RKO (cell line): ENCODE measurements around the gene PRRT1.

Experiments
- DNase-seq: peaks from one replicate; pipeline ENCODE4 v3.0.0-alpha.2; 2016; ENCODE audit warnings: low spot score

Gene PRRT1

GRCh38 chr6:32174416-32174815 lies 22.7 kb upstream of the PRRT1 start:
- no peak for DNase-seq

DNA sequence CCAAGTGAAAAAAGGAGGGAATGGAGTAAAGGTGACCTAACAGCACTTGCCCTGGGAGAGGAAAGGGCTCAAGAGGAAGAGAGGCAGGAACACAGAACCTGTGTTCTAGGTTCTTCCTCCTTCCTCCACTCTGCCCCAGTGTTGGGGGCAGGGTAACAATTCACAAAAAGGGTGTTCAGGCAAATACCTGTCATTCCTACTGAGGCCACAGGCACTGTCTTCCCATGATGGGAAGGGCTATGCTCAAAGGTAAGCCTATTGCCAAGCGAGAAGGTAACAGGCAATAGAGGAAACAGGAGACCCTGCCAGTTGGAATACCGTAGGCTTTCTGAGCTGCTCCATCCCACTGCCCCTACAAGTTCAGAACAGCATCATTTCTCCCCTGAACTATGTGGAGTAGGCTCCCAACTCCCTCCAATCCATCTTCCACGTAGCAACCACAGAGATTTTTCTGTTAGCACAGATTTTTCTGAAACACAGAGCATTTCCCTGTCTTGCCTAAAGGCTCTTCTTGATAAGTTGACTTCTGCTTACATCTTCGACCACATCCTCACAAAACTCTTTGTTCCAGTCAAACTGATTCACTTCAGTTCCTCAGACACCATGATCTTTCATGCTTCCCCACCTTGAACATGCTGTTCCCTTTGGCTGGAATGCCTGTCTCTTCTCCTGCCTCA lies 21.4 kb upstream of the PRRT1 start:
- no peak for DNase-seq

DNA sequence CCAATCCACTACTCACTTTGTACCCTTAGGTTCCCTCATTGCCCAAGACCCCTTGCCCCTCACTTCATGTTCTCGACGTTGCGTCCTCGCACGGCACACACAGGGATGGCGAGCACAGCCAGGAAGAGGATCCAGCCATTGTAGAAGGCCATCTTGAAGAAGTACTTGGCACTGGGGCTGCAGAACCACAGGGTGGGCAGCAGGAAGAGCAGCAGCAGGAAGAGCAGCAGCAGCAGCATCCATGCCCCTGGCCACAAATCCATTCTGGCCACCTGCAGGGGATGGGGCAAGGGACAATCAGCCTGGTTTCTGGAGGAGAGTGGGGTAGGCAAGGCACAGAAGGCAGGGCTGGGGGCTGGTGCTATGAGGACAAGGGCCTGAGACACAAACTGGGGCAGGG lies 19.5 kb upstream of the PRRT1 start:
- DNase-seq, result no peak

- DNase-seq, result no peak
Observed at GRCh38 chr6:32170294-32170693, 18.6 kb upstream of the PRRT1 start.

GRCh38 chr6:32168807-32169591 lies 17.3 kb upstream of the PRRT1 start:
- DNase-seq, result no peak

DNA sequence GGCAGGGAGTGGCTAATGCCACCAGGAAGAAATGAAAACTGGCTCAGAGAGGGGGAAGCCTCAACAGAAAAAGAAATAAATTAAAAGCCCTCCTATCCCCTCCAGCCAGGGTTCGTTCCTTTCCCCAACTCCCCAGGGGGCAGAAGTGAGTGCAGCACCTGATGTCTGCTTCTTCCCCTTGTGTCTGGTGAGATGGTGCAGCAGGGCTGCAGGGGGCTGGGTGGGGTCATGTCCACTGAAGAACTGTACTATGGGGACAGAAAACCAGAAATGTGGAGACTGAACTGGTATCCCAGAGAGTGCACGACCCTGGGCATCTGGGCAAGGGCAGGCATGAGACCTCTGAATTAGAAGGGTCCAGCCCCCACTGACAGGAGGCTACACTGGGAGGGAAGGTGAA lies 16.6 kb upstream of the PRRT1 start:
- no peak for DNase-seq

- DNase-seq, result no peak
Observed at GRCh38 chr6:32167761-32168262, 16.1 kb upstream of the PRRT1 start.

DNA sequence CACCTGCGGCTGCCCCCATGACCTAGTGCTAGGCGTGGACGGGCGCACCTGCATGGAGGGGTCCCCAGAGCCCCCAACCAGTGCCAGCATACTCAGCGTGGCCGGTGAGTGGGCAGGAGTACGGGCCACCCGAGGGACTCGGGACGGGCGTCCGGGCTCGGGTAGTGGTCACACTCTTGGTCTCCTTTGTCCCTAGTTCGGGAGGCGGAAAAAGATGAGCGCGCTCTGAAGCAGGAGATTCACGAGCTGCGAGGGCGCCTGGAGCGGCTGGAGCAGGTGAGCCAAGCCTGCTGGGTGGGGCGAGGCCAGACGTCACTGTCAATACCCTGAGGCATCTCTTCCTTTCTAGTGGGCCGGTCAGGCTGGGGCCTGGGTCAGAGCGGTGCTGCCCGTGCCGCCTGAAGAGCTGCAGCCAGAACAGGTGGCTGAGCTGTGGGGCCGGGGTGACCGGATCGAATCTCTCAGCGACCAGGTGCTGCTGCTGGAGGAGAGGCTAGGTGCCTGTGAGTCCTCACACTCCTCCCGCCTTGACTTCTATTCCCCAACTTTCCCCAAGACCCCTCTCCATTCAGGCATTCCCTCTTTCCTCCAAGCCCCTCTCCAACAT lies 15.5 kb upstream of the PRRT1 start:
- no peak for DNase-seq

DNA sequence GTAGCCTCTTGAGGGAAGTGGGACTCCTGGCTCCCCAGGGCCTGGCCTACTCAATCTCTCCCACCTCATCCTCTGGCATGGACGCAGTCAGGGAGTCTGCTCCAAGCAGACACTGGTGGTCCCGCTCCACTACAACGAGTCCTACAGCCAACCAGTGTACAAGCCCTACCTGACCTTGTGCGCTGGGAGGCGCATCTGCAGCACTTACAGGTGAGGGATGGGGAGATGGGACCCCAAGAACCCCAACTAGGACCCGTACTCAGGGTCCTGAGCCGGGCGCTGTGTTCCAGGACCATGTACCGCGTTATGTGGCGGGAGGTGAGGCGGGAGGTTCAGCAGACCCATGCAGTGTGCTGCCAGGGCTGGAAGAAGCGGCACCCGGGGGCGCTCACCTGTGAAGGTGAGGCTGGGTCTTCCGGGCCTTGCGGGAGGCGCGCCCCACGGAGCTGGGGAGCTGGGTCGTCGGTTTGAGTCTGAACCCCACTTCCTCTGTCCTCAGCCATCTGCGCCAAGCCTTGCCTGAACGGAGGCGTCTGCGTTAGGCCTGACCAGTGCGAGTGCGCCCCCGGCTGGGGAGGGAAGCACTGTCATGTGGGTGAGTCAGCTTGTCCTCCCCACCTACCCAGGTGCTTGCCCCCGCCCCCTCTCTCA lies 14.8 kb upstream of the PRRT1 start:
- no peak for DNase-seq

- no peak for DNase-seq
Observed at GRCh38 chr6:32164295-32164694, 12.6 kb upstream of the PRRT1 start, which contains the start of gene EGFL8. Gene EGFL8, plus strand, starts transcription at chr6:32164595. Its CDS starts 1,571 bp downstream, at chr6:32166166.

DNA sequence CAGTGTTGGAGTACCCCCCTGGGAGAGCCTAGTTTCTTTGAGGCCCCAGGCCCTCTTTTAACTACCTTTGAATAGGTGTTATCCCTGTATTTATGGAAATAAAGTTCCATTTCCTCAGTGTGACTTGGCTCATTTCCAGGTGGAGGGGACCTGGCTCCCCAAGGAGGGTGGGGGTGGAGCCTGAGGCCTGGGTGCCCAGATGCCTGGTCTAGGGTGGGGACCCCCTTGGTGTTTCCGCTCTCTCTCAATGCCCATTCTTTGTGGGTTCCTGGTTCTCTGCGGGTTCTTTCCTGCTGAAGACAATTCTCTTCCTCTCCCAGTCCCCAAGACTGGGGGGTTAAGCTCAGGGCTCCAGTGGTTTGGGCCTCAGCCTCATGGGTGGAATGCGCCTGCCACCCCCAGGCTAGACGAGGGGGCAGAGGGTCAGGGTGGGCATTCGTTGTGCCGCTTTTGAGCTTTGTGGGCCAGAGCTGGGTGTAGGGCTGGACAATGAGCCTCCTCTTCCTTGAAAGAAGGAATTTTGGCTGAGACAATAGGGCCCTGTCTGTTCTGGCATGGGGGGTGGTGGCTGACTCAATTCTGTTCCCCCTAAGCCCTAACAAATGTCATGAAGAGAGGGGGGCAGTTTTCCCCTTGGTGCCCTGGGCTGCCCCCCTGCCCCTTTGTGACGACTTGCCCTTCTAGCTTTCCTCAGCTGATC lies 12.0 kb upstream of the PRRT1 start:
- DNase-seq, result no peak

- no peak for DNase-seq
Observed at GRCh38 chr6:32158052-32158451, 6.3 kb upstream of the PRRT1 start.

GRCh38 chr6:32156891-32157290 lies 5.2 kb upstream of the PRRT1 start:
- no peak for DNase-seq

DNA sequence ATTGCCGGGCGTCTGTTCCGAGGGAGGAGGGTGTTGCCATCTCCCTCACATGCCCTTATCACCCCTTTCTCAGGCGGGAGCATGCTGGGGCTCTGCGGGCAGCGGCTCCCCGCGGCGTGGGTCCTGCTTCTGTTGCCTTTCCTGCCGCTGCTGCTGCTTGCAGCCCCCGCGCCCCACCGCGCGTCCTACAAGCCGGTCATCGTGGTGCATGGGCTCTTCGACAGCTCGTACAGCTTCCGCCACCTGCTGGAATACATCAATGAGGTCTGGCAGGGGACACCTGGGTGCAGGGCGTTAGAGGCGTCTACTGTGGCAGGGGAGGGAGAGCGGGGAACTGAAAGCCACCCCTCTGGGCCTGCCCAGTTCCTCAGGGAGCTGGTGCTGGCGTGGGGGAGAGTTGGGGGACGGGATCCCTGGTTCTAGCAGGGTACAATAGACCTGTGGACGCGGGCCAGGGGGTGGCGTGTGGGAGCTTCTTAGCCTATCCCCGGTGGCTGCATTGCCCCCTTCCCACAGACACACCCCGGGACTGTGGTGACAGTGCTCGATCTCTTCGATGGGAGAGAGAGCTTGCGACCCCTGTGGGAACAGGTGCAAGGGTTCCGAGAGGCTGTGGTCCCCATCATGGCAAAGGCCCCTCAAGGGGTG lies 2.9 kb upstream of the PRRT1 start:
- DNase-seq, result peak; percentile 75

- DNase-seq, result peak; percentile 93
Observed at GRCh38 chr6:32153564-32154513, 2.1 kb upstream of the PRRT1 start, which contains the start of gene PPT2. Gene PPT2, plus strand, starts transcription at chr6:32154141. Its CDS starts 454 bp downstream, at chr6:32154595.

GRCh38 chr6:32152769-32153563 lies 1.2 kb upstream of the PRRT1 start:
- no peak for DNase-seq

- DNase-seq, result no peak
Observed at GRCh38 chr6:32151181-32151862, 417 bp downstream of the PRRT1 start.
